Loucy (cell line): ENCODE results near the gene SNRNP40.

Experiments used
- EZH2phosphoT487 ChIP-seq: fragments of 200-600 bp; IDR thresholded peaks from 2 replicates; pipeline ENCODE4 v1.6.1; 2018; ENCODE audit warnings: antibody characterized with exemption, mild to moderate bottlenecking, moderate library complexity, borderline replicate concordance
- TF ChIP-seq, protein P1 (sequence below): fragments of 200-600 bp; sonication (generic); conservative IDR thresholded peaks from 2 replicates; pipeline ENCODE4 v1.5.1; 2014; ENCODE audit warnings: mild to moderate bottlenecking, antibody characterized with exemption, low read length

DNA sequence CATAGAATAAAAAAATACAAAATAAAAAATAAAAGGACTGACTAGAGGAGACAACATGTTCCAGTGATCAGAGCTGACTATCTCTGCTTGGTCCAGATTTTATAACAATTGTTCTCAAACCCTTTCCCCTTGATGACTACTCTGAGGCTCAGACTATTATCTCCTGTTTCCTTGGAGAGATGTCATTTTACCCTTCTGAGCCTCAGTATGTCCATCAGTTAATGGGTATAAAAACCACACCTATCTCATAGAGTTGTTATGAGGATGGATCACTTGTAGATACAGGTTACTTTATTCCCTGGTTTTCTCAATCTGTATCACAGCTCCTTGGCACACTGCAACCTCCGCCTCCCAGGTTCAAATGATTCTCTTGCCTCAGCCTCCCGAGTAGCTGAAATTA lies 63.9 kb downstream of the SNRNP40 start:
- TF ChIP-seq, protein P1, sequence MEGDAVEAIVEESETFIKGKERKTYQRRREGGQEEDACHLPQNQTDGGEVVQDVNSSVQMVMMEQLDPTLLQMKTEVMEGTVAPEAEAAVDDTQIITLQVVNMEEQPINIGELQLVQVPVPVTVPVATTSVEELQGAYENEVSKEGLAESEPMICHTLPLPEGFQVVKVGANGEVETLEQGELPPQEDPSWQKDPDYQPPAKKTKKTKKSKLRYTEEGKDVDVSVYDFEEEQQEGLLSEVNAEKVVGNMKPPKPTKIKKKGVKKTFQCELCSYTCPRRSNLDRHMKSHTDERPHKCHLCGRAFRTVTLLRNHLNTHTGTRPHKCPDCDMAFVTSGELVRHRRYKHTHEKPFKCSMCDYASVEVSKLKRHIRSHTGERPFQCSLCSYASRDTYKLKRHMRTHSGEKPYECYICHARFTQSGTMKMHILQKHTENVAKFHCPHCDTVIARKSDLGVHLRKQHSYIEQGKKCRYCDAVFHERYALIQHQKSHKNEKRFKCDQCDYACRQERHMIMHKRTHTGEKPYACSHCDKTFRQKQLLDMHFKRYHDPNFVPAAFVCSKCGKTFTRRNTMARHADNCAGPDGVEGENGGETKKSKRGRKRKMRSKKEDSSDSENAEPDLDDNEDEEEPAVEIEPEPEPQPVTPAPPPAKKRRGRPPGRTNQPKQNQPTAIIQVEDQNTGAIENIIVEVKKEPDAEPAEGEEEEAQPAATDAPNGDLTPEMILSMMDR = no peak
- no peak for TF ChIP-seq EZH2phosphoT487
